GM18511 (cell line): ENCODE data around the gene PRR14.

Experiments
- ATAC-seq: cut with Tn5 transposase; IDR thresholded peaks from one replicate; pipeline ENCODE4 v1.9.1; 2021; ENCODE audit warnings: mild to moderate bottlenecking, moderate library complexity; ENCODE audit not compliant: unreplicated experiment

Gene PRR14

GRCh38 chr16:30650369-30651123, at the start of gene PRR14:
TSS of gene PRR14 (plus strand) at chr16:30650960. CDS start at chr16:30651646, 686 bp downstream.
- peak; percentile 72 for ATAC-seq

DNA sequence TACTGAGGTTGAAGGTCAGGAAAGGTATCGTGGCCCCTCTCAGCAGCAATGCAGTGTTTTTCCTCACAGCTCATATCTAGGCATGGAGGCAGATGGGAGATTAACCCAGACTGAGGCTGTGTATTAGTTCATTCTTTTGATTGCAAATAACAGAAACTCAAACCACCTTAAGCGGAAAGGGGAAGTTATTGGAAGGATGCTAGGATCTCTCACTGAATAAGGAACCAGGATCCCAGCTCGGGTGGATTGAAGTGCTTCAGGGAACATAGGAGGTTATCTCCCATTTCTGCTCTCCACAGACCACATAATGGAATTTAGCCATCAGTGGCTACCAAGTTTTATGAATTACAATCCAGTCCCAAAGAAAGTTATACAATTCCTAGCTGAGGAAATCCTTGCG, 48.8 kb upstream of the PRR14 start:
- no peak for ATAC-seq

GRCh38 chr16:30602616-30603277, 48.0 kb upstream of the PRR14 start:
- no peak for ATAC-seq

DNA sequence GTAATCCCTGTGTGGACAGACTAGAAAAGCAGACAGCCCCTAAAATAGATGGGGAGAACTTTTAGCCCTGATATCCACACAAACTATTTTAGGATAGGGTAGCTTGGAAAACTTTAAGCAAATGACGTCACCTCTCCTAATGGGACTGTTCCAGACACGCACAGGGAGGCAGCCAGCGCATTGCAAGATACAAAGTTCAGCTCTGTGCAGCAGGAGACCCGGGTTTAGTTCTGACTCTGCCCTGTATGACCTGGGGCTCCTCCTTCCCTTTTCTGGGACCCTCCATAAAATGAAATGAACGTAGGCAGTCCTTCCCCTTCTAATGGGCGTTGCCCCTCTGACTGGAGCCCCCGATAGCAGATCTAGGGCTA, 46.8 kb upstream of the PRR14 start:
- no peak for ATAC-seq

- no peak for ATAC-seq
These were observed 46.3 kb upstream of the PRR14 start for GRCh38 chr16:30604316-30604947.

DNA sequence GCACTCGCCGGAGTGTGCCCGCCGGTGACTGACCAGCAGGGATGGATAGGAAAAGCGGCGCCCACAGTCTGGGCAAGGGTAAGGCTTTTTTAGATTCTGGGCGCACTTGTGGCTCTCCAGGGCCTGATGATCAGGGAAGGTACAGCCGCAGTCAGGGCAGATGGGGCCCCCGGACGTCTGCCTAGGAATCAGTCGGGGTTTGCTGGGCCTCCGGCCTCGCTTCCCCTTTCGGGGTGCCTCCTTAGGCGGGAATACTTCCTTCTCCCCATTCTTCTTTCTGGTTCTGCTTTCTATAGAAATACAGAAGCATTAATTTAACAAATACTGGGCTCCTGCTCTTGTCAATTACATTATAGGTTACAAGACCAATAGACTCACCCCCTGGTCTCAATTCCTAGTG, 45.6 kb upstream of the PRR14 start:
- ATAC-seq: no peak

DNA sequence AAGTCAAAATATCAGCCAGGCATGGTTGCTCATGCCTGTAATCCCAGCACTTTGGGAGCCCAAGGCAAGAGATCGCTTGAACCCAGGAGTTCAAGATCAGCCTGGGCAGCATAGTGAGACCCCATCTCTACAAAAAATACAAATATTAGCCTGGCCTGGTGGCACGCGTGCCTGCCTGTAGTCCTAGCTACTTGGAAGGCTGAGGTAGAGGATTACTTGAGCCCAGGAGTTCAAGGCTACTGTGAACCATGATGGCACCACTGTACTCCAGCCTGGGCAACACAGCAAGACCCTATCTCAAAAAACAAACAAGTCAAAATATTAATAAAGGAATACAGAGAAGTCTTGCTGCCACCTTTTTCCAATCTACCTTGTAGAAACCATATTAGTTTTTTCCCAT, 44.8 kb upstream of the PRR14 start:
- ATAC-seq: no peak

GRCh38 chr16:30609002-30609925, 41.5 kb upstream of the PRR14 start:
- peak; percentile 47 for ATAC-seq

DNA sequence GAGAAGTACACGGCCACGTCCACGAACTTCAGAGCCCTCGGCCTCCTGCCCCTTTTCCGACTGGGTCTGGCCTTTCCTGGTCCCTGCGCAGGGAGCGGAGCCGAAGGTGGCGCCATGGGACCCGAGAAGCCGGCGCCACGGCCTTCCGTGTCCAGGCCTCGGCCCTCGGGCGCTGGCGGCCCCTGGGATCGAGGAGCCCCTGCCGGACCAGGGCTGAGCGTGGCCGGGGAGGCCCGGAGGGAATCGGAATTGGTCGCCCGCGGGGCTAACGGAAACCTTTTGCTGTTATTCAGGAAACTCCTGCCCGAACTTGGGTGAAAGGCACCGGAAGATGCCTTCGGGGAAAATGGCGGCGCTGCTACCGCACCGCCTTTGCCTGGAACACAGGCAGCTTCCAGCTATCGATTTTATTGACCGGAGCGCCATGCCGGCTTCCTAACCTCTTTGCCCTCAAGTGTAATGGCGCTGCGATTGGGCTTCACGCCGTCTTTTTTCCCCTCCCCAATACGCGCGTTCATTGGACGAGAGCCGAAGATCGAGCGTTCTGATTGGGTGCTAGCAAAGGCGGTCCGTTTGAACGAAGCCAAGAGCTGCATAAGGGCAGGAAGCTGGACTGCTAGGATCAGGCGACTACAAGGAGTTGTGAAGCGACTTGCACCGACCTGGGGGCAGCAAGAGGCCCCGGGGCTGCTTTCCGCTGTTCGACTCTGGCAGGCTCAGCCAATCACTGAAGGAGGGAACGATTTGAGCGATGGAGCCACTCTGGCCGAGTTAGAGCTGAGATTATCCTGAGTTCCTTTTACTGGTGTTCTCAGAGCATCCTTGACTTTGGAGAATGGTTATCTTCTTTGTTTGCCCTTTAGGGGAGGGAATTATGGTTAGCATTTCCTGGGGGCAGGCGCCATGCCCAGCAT, 40.6 kb upstream of the PRR14 start, which contains the start of gene ZNF689:
ZNF689 (minus strand) TSS at position 464 of the 914 bp plus-strand sequence; CDS start at position 116, 348 bp downstream.
- peak; percentile 93 for ATAC-seq

- ATAC-seq: no peak
These were observed 35.2 kb upstream of the PRR14 start for GRCh38 chr16:30615358-30616091.

DNA sequence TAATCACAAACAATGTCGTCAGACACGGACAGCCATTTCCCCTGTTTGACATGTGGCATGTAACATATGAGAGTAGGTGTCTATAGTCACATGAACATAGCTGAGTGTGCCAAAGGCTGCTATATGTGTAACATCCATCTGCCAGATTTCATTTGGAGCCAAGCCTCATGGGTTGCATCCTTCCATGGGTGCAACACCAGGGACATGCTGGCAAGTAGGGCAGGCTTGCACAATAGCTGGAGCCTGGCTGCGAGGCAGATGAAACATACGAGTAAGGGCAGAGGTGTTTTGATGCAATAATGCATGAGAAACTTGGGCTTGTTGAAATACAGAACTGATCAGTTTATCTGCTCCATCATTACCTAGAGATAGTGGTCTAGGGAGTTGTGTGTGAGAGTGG, 31.6 kb upstream of the PRR14 start:
- ATAC-seq: no peak

DNA sequence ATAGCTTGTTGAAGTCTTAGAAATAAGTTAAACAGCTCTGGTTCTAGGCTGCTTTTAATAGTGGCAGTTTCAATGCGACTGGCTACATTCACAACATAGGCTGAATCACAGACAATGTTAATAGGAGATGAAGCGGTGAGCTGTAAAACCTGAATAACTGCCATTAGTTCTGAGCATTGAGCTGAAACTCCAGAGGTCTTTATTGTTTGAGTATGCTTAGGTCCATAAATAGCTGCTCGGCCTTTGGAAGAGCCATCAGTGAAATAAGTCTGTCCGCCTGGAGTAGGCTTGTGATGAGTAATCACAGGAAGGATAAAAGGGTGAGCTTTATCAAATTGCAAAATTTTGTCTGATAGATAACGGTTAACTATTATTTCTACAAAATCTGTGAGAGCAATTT, 31.1 kb upstream of the PRR14 start:
- no peak for ATAC-seq

GRCh38 chr16:30620169-30620568, 30.6 kb upstream of the PRR14 start:
- no peak for ATAC-seq

GRCh38 chr16:30621765-30622164, 29.0 kb upstream of the PRR14 start:
- no peak for ATAC-seq

- ATAC-seq: no peak
These were observed 28.2 kb upstream of the PRR14 start for GRCh38 chr16:30622455-30623032.

- no peak for ATAC-seq
These were observed 27.1 kb upstream of the PRR14 start for GRCh38 chr16:30623536-30624283.

GRCh38 chr16:30626236-30626635, 24.5 kb upstream of the PRR14 start:
- no peak for ATAC-seq
